Endothelial cell of umbilical vein (primary cell): Measurements from ENCODE around the gene PRKAG2.

Experiments used
- EZH2 ChIP-seq: IDR thresholded peaks from 2 replicates; pipeline ENCODE4 v1.6.1; 2012; ENCODE audit warnings: borderline replicate concordance, low read depth, mild to moderate bottlenecking, moderate library complexity, low read length, inconsistent platforms; ENCODE audit not compliant: severe bottlenecking
- MYC ChIP-seq: IDR thresholded peaks from one replicate; pipeline ENCODE4 v1.6.1; 2011; ENCODE audit warnings: mild to moderate bottlenecking, low read depth, low read length

DNA sequence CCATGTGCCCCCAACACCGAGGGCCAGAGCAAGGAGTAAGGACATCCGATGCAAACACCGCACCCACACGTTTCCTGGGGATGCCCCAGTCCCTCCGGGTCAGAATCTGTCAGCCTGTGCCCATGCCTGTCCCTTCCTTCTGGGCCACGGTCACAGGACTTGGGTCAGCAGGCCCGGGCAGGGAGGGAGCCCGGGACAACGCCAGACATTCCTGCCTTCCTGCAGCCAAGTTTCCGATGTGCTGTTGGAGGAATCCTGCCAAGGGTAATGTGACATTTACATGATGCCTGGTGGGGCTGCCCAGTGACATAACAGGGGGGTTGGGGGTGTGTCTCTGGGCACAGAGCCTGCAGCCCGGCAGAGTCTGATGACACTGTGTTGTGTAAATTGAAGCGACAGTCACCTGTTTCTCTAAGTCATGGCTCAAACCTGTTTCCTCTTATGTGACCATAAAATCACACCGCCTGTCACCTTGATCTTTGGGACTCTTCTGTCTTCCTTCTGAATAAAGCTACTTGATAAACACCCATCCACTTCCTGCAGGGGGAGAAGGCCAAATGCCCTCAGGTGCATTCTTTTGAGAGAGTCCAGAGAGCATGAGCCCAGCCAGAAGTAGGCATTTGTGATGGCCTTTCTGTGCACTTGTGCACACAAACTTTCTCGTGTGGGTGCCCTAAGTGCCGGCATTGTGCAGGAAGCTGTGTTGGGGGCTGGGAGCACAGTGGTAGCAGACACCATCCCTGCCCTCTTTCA lies 181.9 kb downstream of the PRKAG2 start:
- TF ChIP-seq MYC (no peak), EZH2 (no peak)
